GM20431 (cell line): Measurements from ENCODE around the gene AURKAIP1.

ENCODE experiments used
- in situ Hi-C: fragments of 300-500 bp; cut with MseI, MboI; formaldehyde crosslinking; loops from one replicate; pipeline ENCODE4 v1.15.0; 2020; ENCODE audit warnings: low sequenced_read_pairs; ENCODE audit not compliant: unreplicated experiment

AURKAIP1 gene

DNA sequence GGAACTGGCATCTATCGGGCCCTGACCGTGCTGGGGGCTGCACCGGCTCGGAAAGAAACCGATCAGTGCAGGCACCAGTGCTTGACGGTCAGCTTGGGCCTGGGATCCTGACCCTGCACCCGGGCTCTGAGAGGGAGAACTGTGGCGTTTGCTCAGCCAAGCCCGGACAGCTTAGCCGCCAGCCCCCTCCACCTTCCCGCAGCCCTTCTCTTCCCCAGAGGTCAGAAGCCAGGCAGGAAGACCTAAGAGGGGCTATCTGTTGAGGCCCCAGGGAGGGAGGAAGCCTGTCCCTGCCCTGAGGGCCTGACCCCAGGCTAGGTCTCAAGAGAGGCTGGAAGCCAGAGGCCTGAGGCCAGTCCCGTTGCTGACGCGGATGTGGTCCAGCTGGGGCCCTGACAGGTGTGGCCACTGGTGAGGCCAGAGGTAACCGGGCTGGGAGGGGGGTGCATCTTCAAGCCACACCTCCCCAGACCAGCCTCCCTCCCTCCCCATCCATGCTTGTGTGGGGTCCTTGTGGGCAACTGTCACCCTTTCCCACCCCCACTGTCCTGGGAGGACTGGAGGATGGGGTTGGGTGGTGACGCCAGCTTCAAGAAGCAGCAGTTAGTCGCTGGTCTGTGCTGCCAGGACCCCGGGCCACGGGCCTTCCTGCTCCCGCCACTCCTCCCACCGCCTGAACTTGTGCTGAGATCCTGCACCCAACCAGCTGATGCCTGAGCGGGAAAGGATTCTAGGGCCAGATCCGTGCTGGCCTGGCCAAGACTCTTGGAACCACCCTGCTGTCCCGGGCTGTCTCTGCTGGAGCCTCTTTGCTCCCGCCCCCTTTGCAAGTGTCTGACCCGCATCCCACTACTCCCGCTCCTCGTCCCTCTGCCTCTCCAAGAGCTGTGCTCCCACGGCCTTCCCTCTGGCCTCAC lies 23.2 kb downstream of the AURKAIP1 start:
- in situ Hi-C loops, result no loop called here

DNA sequence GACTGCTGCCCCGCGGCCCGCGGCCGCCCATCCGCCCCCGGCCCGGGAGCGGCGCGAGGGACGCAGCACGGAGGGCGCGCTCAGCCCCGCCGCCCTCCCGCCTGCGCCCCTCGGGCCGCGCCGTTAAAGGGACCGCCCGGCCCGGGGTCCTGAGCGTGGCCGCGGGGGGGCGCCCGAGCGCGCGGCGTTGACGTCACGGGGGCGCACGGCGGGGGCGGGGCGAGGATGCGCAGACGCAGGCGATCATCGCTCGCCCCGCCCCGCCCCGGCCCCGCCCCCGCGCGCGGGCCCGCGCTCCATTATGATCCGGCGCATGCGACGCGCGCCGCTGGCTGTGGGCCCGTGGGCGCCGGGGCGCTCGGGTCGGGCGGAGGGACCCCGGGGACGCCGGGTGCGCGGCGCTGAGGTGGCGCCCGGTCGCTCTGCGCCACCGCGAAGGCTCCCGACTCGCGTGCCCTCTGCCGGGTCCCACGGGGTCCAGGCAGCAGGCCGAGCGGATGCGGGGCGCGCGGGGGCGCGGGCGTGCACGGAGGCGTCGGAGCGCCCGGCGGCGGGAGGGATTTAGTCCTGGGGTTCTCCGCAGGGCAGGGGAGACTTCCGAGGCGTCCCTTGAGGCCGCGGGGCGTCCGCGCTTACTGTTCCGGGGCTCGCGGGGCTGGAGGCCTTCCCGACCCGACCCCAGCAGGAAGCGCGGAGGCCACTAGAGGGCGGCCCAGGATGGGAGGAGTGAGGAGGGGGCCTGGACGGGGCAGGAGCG lies 25.6 kb downstream of the AURKAIP1 start, which contains the start of gene DVL1:
DVL1 (minus strand) TSS at position 163 of the 757 bp plus-strand sequence. CDS start 353 bp downstream, outside the sequence.
- in situ Hi-C loops, result no loop called here

DNA sequence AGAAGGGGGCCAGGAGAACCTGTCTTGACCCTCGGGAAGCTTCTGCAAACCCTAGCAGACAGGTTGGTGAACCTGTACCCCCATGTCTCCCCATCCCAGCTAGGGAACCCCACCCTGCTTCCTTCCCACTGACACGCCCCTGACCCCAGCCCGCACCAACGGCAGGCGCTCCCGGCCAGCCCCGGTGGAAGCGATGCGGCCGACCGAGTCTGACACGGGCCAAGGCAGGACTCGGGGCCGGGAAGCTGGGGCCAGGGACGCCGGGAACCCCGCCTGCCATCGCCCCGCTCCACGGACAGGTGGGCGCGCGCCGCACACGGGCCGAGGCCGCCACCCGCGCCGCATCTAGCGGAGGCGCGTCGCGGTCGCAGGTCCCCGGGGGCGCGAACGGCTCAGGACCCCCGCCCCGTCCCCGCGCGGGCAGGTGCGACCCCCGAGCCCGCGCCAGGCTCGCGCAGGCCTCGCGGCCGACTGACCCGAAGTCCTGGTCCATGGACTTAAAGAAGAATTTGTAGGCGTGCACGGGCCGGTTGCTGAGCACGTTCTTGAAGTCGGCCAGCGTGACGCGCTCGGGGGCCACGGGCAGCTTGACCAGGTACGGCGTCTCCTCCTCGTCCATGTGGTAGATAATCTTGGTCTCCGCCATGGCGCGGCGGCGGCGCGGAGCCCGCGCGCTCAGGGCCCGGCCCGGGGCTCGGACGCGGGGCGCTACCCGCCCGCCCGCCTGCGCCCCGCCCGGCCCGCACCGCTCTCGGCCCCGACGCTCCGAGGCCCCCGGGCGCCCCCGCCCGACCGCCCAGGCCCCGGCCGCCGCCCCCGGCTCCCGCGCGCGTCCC lies 26.4 kb downstream of the AURKAIP1 start:
- in situ Hi-C loops, result no loop called here

DNA sequence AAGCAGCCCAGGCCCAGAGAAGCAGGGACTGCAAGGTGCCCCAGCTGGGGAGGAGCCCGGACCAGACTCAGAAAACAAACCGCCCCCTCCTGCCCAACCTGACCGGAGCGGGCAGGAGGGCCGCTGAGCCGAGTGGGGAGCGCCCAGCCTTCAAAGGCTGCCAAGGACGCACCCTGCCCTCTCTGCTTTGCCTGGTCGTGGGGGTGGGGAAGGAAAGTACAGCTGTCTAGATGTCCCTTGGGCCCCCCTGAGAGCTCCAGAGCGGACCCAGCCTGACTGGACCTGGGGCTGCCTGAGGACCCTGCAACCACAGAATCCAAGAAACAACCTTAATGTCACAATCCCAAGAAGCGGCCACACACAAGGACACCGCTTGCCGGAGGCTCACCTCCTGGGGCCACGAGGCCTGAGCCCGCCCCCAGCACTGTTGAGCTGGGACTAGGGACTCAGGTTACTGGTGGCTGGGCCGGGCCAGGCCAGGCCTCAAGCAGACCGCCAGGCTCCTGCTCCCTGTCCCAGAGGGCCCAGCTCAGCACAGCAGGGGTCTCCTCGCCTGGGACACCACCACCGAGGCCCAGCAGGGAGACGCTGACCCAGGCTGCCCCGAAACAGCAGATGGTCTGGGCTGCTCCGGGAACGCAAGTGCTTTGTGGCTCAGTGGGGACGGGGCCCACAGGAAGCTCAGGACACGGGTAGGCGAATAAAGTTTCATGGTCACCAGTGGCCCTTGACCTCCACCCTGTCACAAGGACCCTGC lies 27.2 kb downstream of the AURKAIP1 start:
- in situ Hi-C loops, result no loop called here

DNA sequence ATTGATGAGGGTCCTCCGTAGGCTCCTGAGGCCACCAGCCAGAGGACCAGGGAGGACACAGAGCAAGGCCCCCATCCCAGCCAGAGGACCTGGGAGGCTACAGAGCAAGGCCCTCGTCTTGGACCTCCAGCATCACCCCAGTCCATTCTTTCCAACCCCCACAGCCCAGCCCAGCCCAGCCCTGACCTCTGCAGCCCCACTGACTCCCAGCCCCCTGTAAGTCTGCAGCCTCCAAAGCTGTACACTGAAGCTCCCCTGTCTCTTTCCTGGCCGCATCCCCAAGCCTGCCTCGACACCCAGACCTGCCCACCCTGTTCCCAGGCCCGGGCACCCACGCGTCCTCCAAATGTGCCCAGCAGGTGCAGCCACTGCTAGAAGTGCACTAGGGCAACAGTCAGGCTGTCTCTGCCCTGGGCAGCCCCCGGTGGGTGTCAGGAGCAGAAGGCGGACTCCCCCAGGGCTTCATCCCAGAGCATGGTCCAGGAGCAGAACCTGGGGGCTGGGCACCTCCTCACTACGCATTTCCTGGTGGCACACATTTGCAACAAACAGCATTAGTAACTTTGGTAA lies 27.9 kb downstream of the AURKAIP1 start:
- in situ Hi-C loops, result no loop called here

DNA sequence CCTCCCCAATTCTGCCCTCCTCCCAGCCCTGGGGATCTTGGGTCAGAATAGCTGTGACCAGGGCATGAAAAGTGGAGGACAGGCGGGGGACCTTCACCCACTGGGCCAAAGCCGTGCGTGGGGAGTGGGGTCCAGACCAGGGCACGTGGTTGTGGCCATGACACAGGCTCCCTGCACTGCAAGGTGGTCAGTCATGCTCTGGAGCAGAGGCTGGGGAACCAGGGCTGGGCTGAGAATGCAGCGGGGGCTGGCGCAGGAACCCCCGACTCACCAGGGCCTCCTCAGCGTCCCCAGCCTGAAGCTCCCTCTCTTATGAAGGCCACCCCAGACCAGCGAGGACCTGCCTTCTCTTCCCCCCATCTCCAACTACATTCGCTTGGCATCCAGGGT lies 28.5 kb downstream of the AURKAIP1 start:
- in situ Hi-C loops, result no loop called here

DNA sequence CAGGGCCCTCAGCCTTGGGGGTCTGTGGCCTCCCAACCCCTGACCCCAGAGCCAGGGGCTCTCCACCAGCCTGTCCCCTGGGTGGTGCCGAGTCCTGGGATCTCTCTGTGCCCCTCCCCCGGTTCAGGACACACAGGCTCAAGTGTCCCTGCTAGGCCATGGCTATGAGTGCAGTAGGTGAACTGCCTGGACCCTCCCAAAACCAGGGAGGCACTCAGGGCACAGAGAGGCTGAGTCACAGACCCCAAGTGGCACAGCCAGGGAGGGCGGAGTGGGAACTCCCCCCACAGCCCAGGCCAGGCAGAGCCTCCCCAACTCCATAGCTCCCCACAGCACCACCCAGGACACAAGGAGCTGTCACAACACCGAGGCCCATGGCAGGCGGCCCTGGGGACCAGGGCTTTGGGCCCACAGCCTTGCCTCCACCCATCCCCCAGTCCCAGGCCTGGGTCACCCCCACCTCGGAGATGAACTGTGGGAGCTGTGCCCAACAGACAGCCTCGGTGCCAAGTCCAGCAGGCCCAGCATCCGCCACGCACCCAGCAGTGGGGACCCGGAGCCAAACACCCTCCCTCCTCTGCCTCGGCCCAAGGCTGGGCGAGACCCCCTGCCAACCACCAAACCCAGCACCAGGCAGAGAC lies 29.0 kb downstream of the AURKAIP1 start:
- in situ Hi-C loops, result no loop called here

DNA sequence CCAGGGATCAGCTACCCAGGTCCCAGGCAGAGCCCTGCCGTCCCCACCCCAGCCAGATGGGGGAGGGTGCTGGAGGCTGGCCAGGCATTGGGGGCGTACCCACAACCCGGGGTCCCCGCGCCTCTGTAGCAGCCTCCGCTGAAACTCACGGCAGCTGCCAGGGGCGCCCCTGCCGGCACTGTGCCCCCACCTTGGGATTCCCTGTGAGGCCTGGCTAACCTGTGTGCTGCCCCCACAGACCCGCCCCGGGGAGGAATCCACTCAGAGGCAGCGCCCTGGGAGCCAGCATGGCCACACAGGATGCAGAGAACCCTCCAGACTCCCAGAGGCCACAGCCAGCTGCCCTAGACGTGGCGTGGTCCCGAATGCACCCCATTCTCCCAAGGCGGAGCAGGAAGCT lies 29.6 kb downstream of the AURKAIP1 start:
- in situ Hi-C loops, result no loop called here

DNA sequence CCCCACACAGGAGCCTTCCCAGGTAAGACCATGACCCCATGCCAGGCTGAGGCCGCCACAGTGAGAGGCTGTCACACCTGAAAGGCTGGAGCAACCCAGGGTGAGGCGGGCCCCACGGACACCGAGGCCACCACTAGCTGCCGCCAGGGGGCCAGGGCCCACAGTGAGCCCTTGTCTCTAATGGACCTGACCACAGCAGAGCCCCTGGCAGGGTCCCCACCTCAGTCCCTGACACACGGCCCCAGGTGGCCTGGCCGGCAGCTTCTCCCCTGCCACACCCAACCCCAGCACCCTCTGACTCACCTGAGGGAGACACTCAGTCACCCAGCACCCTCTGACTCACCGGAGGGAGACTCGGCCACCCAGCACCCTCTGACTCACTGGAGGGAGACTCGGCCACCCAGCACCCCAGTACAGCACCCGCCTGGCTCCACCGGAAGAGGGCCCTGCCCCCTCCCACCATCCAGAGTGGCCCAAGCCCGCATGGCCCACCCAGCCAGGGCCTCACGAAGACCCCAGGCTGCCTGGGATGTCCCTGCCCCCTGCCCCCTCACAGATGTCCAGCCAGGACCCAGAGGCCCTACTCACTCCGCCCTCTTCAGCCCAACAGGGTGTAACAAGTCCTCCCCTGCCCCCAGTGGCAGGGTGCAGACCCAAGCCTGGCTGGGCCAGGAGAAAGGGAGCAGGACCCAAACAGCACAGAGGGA lies 30.2 kb downstream of the AURKAIP1 start:
- in situ Hi-C loops, result no loop called here

DNA sequence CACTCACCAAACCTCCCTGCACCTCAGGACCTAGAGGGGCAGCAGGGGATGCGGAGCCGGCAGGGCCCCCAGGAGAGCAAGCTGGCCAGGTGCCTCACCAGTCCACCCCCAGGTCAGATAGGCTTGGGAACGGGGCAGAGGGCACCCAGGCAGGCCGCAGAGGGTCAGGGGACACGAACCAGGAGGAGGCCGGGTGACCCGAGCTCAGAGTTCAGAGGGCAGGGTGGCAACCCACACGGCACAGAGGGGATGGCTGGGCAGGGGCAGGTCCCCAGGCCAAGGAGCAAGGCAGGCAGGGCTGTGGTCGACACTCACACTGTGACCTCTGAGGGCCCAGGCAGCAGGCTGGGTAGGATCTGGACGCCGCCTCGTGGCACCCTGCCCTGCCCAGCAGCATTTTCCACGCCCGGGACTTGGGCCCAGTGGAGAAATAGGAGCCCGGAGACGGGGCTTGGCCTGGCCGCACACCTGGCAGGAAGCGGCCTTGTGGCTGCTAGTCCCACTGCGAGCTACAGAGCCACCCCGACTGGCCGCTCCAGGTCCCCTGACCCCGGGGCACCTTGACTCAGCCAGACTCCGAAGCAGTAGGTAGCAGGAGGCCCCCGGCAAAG lies 31.1 kb downstream of the AURKAIP1 start:
- in situ Hi-C loops, result no loop called here

DNA sequence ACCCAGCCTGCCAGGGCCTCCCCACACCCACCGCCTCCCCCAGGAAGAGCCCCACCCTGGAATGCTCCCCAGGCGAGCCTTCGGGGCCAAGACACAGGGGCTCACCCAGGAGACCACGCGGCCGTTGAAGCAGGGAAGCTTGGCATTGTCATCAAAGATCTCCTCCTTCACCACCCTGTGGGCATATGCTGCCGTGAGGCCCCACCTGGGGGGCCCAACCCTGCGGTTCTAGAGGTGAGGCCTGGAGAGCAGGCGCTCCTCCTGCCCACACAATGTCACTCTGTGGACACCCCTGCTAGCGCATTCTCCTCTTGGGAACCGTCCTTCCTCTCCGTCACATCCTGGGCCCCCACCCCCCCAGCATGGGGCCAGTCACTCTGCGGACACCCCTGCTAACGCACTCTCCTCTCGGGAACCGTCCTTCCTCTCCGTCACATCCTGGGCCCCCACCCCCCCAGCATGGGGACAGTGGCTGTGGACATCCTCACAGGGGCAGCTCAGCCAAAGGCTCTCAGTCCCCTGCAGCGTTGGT lies 32.4 kb downstream of the AURKAIP1 start:
- in situ Hi-C loops, result no loop called here

DNA sequence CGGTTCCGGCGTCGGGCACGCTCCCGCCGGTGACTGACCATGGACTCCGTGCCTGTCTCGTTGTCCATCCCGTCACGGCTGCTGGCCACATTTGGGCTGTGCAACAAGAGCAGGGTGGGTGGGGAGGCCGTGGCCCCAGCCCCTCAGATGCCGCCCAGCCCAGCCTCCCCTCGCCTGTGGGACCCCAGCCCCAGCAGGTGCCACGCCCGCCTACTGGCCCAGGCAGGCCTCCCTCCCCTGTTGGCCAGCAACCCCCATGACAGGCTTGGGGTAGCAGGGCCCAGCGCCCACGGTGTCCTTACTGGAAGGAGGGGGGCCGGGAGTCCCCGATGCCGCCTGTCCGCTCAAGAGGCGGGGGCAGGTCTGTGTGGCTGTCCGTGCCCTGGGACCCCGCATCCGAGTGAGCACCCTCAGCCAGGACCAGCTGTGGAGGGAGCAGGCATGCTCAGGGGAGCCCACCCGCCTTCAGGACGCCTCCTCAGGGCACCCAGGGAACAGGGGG lies 32.9 kb downstream of the AURKAIP1 start:
- in situ Hi-C loops, result no loop called here

DNA sequence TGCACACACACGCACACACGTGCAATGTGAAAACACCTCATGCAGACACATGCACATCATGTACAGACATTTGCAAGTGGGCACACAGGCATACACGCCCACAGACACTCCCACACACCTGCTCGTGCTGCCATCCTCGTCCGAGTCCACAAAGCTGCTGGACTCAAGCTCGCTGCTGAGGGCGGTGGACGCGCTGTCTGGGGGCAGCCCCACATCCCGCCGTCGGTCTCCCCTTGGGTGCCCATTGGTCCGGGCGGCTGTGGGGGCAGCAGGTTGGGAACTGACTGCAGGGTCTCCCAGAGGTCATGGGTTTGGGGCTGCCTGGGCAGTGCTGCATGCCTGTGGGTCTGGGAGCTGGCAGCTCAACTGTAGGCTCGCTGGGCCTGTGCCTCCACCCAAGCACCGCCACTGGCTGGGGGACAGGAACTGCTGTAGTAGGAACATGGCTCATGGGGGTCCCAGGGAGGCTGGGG lies 33.4 kb downstream of the AURKAIP1 start:
- in situ Hi-C loops, result no loop called here

DNA sequence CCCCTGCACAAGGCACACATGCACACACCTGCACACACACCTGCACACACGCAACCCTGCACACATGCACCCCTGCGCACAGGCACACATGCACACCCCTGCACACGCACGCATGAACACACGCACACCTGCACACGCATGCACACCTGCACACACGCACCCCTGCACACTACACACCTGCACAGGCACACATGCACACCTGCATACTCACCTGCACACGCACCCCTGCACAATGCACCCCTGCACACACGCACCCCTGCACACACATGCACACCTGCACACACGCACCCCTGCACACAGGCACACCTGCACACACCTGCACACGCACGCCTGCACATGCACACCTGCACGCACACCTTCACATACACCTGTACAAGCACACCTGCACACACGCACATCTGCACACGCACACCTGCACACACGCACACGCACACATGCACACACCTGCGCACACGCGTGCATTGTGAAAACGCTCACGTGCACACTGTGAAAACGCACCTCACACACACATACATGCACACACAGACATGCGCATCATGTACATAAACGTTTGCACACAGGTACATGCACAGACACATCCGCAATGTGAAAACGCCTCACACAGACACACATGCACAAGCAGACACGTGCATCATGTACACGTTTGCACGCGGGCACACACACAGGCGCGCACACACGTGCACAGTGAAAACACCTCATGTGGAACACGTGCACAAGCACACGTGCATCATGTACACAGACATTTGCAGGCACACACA lies 34.0 kb downstream of the AURKAIP1 start:
- in situ Hi-C loops, result no loop called here

DNA sequence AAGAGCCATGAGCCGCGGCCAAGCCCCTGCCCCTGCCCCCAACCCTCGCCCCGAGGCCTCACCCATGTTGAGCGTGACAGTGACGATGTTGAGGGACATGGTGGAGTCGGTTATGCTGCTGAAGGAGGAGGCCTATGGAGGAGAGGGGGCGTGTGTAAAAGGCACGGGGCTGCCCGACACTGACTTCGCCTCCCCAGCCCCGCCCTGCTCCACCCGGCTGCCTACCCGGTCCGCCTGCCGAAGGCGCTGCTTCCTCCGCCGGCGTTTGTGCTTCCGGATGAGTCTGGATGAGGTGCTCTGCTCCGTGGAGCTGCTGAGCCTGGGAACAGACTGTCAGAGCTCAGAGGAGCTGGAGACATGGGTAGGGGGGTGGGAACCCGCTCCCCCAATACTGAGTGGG lies 34.8 kb downstream of the AURKAIP1 start:
- in situ Hi-C loops, result no loop called here

DNA sequence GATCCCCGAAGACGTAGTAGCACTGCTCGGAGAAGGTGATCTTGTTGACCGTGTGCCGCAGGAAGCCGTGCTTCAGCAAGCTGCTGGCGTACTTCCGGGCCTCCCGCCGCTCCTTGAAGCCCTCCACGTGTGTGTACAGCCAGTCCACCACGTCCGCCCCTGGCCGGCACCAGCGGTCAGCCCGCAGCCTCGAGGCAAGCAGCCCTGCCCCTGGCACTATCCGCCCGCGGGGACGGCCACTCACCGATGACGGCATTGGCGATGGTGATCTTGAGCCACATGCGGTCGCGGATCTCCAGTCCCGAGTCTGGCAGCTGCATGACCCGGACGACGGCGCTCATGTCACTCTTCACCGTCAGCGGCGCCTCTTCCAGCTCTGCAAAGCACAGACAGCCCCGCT lies 36.7 kb downstream of the AURKAIP1 start:
- in situ Hi-C loops, result no loop called here

DNA sequence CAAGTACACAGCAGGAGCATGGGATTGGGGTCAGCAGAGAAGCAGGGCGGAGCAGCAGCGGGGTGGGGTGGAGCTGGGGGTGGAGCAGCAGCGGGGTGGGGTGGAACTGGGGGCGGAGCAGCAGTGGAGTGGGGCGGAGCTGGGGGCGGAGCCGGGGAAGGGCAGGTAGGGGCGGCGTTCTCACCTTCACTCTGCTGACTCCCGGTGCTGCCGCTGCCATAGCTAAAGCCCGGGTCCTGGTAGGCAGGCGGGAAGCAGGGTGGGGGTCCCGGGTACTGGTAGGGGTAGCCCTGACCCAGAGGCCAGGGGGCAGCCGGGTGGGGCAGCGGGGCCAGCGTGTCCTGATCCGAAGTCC lies 37.2 kb downstream of the AURKAIP1 start:
- in situ Hi-C loops, result no loop called here
